IMR-90 (cell line): ENCODE measurements around the gene RGS3. TPM values are rescaled to one million over a fixed set of nuclear protein-coding genes. Genes with fewer than 3 reads are reported as not detected.

Experiments used
- ATAC-seq: fragments of 200-7000 bp; cut with Tn5 transposase; 2 replicates; pipeline ENCODE4 v1.9.1; 2020; ENCODE audit warnings: low read depth, mild to moderate bottlenecking, moderate library complexity
- BruUV-seq: library from RNA; stranded (reverse); fragments of 400-500 nt; replicated peaks from 2 replicates; lab custom pipeline; 2021; lab: Mats Ljungman, UMichigan
- CTCF ChIA-PET: fragments of 300-600 bp; formaldehyde crosslinking; extraction: SDS; loops from one replicate; lab custom pipeline; 2021; ENCODE audit warnings: antibody characterized with exemption; lab: Yijun Ruan, JAX
- POLR2A ChIA-PET: fragments of 300-600 bp; sonication (Branson Sonifier 250); formaldehyde crosslinking; loops from one replicate; lab custom pipeline; 2022; ENCODE audit warnings: antibody characterized with exemption; ENCODE audit not compliant: unreplicated experiment; lab: Charles Lee
- DNase-seq: peaks from one replicate; pipeline ENCODE4 v3.0.0; 2013
- H2AFZ ChIP-seq: replicated peaks from 2 replicates; pipeline ENCODE3; 2013; ENCODE audit warnings: low read length, mild to moderate bottlenecking; ENCODE audit not compliant: poor library complexity
- H2AK5ac ChIP-seq: 2 replicates; pipeline ENCODE4 v1.6.1; 2013; ENCODE audit warnings: low read depth, low read length, inconsistent platforms
- H2AK9ac ChIP-seq: replicated peaks from 2 replicates; pipeline ENCODE3; 2013; ENCODE audit warnings: mild to moderate bottlenecking, low read depth, low read length, moderate library complexity; ENCODE audit not compliant: poor library complexity
- H2BK120ac ChIP-seq: 2 replicates; pipeline ENCODE4 v1.6.1; 2013; ENCODE audit warnings: low read depth, low read length, inconsistent platforms
- H2BK15ac ChIP-seq: 3 replicates; pipeline ENCODE4 v1.6.1; 2013; ENCODE audit warnings: low read depth, low read length, inconsistent platforms
- H2BK20ac ChIP-seq: 2 replicates; pipeline ENCODE4 v1.6.1; 2013; ENCODE audit warnings: low read depth, mild to moderate bottlenecking, inconsistent platforms, low read length, moderate library complexity
- H2BK5ac ChIP-seq: 2 replicates; pipeline ENCODE4 v1.6.1; 2013; ENCODE audit warnings: mild to moderate bottlenecking, low read depth, low read length, inconsistent platforms; ENCODE audit not compliant: poor library complexity, severe bottlenecking
- H3K14ac ChIP-seq: replicated peaks from 2 replicates; pipeline ENCODE4 v1.6.1; 2013; ENCODE audit warnings: low read depth, low read length, inconsistent platforms
- H3K18ac ChIP-seq: 2 replicates; pipeline ENCODE4 v1.6.1; 2013; ENCODE audit warnings: low read depth, low read length, control low read depth
- H3K23ac ChIP-seq: 2 replicates; pipeline ENCODE4 v1.6.1; 2013; ENCODE audit warnings: low read depth, low read length, inconsistent platforms
- H3K27ac ChIP-seq: 2 replicates; pipeline ENCODE4 v1.5.1; 2013; ENCODE audit warnings: mild to moderate bottlenecking, control low read depth, low read length; ENCODE audit not compliant: insufficient read depth
- H3K27me3 ChIP-seq: 2 replicates; pipeline ENCODE4 v1.6.1; 2013; ENCODE audit warnings: low read length; ENCODE audit not compliant: control insufficient read depth, insufficient read depth
- H3K36me3 ChIP-seq: 2 replicates; pipeline ENCODE4 v1.6.1; 2013; ENCODE audit warnings: low read length, mixed read lengths; ENCODE audit not compliant: control insufficient read depth, insufficient read depth
- H3K4ac ChIP-seq: 2 replicates; pipeline ENCODE4 v1.6.1; 2013; ENCODE audit warnings: low read depth, low read length, inconsistent platforms
- H3K4me1 ChIP-seq: 2 replicates; pipeline ENCODE4 v1.6.1; 2013; ENCODE audit warnings: low read length, mixed read lengths; ENCODE audit not compliant: control insufficient read depth, insufficient read depth
- H3K4me2 ChIP-seq: 2 replicates; pipeline ENCODE4 v1.6.1; 2013; ENCODE audit warnings: low read depth, mild to moderate bottlenecking, control low read depth, low read length, moderate library complexity
- H3K4me3 ChIP-seq: 2 replicates; pipeline ENCODE4 v1.5.1; 2013; ENCODE audit warnings: low read depth, mild to moderate bottlenecking, control low read depth, low read length, moderate library complexity; ENCODE audit not compliant: insufficient read depth
- H3K56ac ChIP-seq: 2 replicates; pipeline ENCODE4 v1.6.1; 2013; ENCODE audit warnings: low read length, inconsistent platforms; ENCODE audit not compliant: insufficient read depth; ENCODE audit errors: extremely low read depth
- H3K79me1 ChIP-seq, 2 experiments: 2 replicates each; pipeline ENCODE4 v1.6.1; 2013; ENCODE audit warnings: low read length in 2 of 2, inconsistent platforms in 1 of 2, low read depth in 1 of 2
- H3K9ac ChIP-seq: 2 replicates; pipeline ENCODE4 v1.6.1; 2013; ENCODE audit warnings: low read depth, low read length, control low read depth
- H3K9me1 ChIP-seq: 2 replicates; pipeline ENCODE4 v1.6.1; 2013; ENCODE audit warnings: low read length, inconsistent platforms; ENCODE audit not compliant: insufficient read depth
- H3K9me3 ChIP-seq: 2 replicates; pipeline ENCODE4 v1.6.1; 2013; ENCODE audit warnings: low read length; ENCODE audit not compliant: control insufficient read depth, insufficient read depth
- H4K20me1 ChIP-seq: 2 replicates; pipeline ENCODE4 v1.6.1; 2013; ENCODE audit warnings: low read length, inconsistent platforms; ENCODE audit not compliant: insufficient read depth
- H4K5ac ChIP-seq: 2 replicates; pipeline ENCODE4 v1.6.1; 2013; ENCODE audit warnings: mild to moderate bottlenecking, low read depth, low read length, control low read depth
- H4K8ac ChIP-seq, 2 experiments: 2 replicates each; pipeline ENCODE4 v1.6.1; 2013; ENCODE audit warnings: low read depth in 2 of 2, low read length in 2 of 2, control low read depth in 1 of 2, inconsistent platforms in 1 of 2
- H4K91ac ChIP-seq: 2 replicates; pipeline ENCODE4 v1.6.1; 2013; ENCODE audit warnings: low read depth, low read length, inconsistent platforms; ENCODE audit not compliant: insufficient read depth
- BHLHE40 ChIP-seq: fragments of 150-350 bp; IDR thresholded peaks from 2 replicates; pipeline ENCODE4 v1.6.1; 2016; ENCODE audit warnings: mild to moderate bottlenecking, low read depth, low read length
- CEBPB ChIP-seq: IDR thresholded peaks from 2 replicates; pipeline ENCODE4 v1.6.1; 2012; ENCODE audit warnings: low read depth, low read length, improper control_type of control experiment
- CHD1 ChIP-seq: IDR thresholded peaks from 2 replicates; pipeline ENCODE4 v1.6.1; 2012; ENCODE audit warnings: low read depth, low read length, improper control_type of control experiment
- CTCF ChIP-seq: conservative IDR thresholded peaks from 2 replicates; pipeline ENCODE4 v1.5.1; 2012; ENCODE audit warnings: mild to moderate bottlenecking, low read depth, low read length, improper control_type of control experiment
- MXI1 ChIP-seq: IDR thresholded peaks from 2 replicates; pipeline ENCODE4 v1.6.1; 2012; ENCODE audit warnings: low read depth, mild to moderate bottlenecking, low read length, moderate library complexity, borderline replicate concordance
- POLR2A ChIP-seq: IDR thresholded peaks from 2 replicates; pipeline ENCODE4 v1.6.1; 2012; ENCODE audit warnings: mild to moderate bottlenecking, low read depth, low read length
- RAD21 ChIP-seq: IDR thresholded peaks from 2 replicates; pipeline ENCODE4 v1.6.1; 2012; ENCODE audit warnings: low read length, improper control_type of control experiment
- RFX5 ChIP-seq: IDR thresholded peaks from 2 replicates; pipeline ENCODE4 v1.8.0; 2012; ENCODE audit warnings: low read depth, mild to moderate bottlenecking, low read length, moderate library complexity
- USF2 ChIP-seq: fragments of 150-350 bp; IDR thresholded peaks from 2 replicates; pipeline ENCODE4 v1.6.1; 2017; ENCODE audit warnings: mild to moderate bottlenecking, antibody characterized with exemption, low read length, low read depth
- WGBS, 2 experiments: methylation state at CpG; one replicate each; pipeline versions ENCODE4 v1.1.5 to v1.1.7; 2013; ENCODE audit warnings: missing lambda C conversion rate in 2 of 2; ENCODE audit not compliant: insufficient read length in 1 of 2; ENCODE audit errors: extremely low coverage in 2 of 2; 5-methylcytosine and 5-hydroxymethylcytosine counted together
- dilution Hi-C: fragments of 300-500 bp; cut with HindIII; formaldehyde crosslinking; loops from one replicate; pipeline ENCODE4 v1.14.3; 2018; ENCODE audit warnings: low sequenced_read_pairs; ENCODE audit not compliant: unreplicated experiment
- in situ Hi-C: fragments of 300-500 bp; cut with MboI; formaldehyde crosslinking; loops from 3 replicates; pipeline ENCODE4 v1.14.3; 2019; ENCODE audit warnings: low sequenced_read_pairs, inconsistent platforms, mixed read lengths
- intact Hi-C: fragments of 100-400 bp; cut with micrococcal nuclease; formaldehyde crosslinking; loops from 2 replicates; pipeline ENCODE4 v1.10.0; 2022
- polyA plus RNA-seq, 3 experiments: library from polyadenylated mRNA; depleted of rRNA; stranded (reverse); fragments of >200 nt; gene quantifications; 2 replicates each; pipeline ENCODE4 v1.2.3, GENCODE V29; 2012; ENCODE audit warnings: low replicate concordance in 1 of 3
- total RNA-seq: library from RNA; depleted of rRNA; stranded (reverse); fragments of >200 nt; gene quantifications from 2 replicates; pipeline ENCODE4 v1.2.3, GENCODE V29; 2012

Gene RGS3
- total and polyA plus RNA-seq, 2 of the 4 experiments (the other 2 are of a cell fraction), result 51.8 to 65.6 TPM

GRCh38 chr9:113511856-113512761 lies 48.6 kb downstream of the RGS3 start:
- Histone ChIP-seq H2BK20ac (peak overlapping the region; percentile 99), H3K9me3 (no peaks in the 10 kb centered on the region), H4K91ac (peak overlapping the region; percentile 81), H3K56ac (no peak overlapping the region), H2AK5ac (peak overlapping the region; percentile 89), H3K14ac (peak overlapping the region; percentile 93), H2AFZ (peak overlapping the region; percentile 89), H3K23ac (peak overlapping the region; percentile 96; the same call in 1 of the 2 replicates), H4K8ac (peak overlapping the region; percentile 37 to 92), H3K27me3 (peaks cover 4% of the 10 kb centered on the region; the same call in 1 of the 2 replicates), H3K27ac (no peak overlapping the region; the same call in 1 of the 2 replicates), H2BK120ac (peak overlapping the region; percentile 96), H4K5ac (peak overlapping the region; percentile 56; the same call in 1 of the 2 replicates), H3K4me1 (peaks cover 14% of the 10 kb centered on the region), H3K4ac (peak overlapping the region; percentile 93), H2BK5ac (peak overlapping the region; percentile 43), H3K9me1 (peaks cover 24% of the 10 kb centered on the region), H2BK15ac (peak overlapping the region; percentile 86), H3K4me2 (no peak overlapping the region), H3K79me1 (no peaks in the 10 kb centered on the region), H3K36me3 (no peaks in the 10 kb centered on the region), H4K20me1 (no peaks in the 10 kb centered on the region), H2AK9ac (peak overlapping the region; percentile 88), H3K18ac (peak overlapping the region; percentile 58; the same call in 1 of the 2 replicates), H3K4me3 (no peak overlapping the region), H3K9ac (no peak overlapping the region)
- BruUV-seq, result no TSS peak
- ChIA-PET POLR2A (no interaction called here), CTCF (no interaction called here)
- TF ChIP-seq MXI1 (no peak), CHD1 (no peak), CEBPB (no peak), BHLHE40 (no peak), RAD21 (no peak), POLR2A (no peak), USF2 (no peak), CTCF (no peak), RFX5 (no peak)
- peak; percentile 57 for ATAC-seq
- dilution Hi-C loops (no loop called here), intact Hi-C loops (no loop called here), in situ Hi-C loops (no loop called here)
- 82% methylated on average over 4 of the region's 10 CpGs; no CpG with 5 or more reads in 1 of the 2 experiments for WGBS, 2 experiments
- peak; percentile 73 for DNase-seq
